H1 (cell line): ENCODE measurements around the gene NUDT4B. TPM values are rescaled to one million over a fixed set of nuclear protein-coding genes. Genes with fewer than 3 reads are reported as not detected.
"Not testable (repeated sequence)": the region's sequence is repeated elsewhere in the genome, so short reads cannot be mapped to it uniquely, and the experiment has no call there.

ENCODE experiments used
- CTCF ChIA-PET: fragments of 300-600 bp; sonication (Branson Sonifier 250); formaldehyde crosslinking; loops from one replicate; lab custom pipeline; 2021; ENCODE audit not compliant: partially characterized antibody; lab: Charles Lee
- POLR2A ChIA-PET: fragments of 300-600 bp; sonication (Branson Sonifier 250); formaldehyde crosslinking; loops from one replicate; lab custom pipeline; 2021; ENCODE audit warnings: inconsistent platforms; ENCODE audit not compliant: partially characterized antibody; lab: Charles Lee
- DNase-seq, 2 experiments: peaks; one replicate each; pipeline versions ENCODE4 v3.0.0 to v3.0.0-alpha.2; 2010 to 2022; ENCODE audit warnings: low spot score in 2 of 2, low read depth in 1 of 2, mixed read lengths in 1 of 2
- FAIRE-seq: peaks from 2 replicates; lab custom pipeline; 2011; peaks lifted over from hg19 to GRCh38; lab: Jason Lieb, UNC
- H2AFZ ChIP-seq: 2 replicates; pipeline ENCODE4 v1.8.1; 2012; ENCODE audit warnings: low read length, inconsistent platforms
- H2AK5ac ChIP-seq: 2 replicates; pipeline ENCODE4 v1.6.1; 2013; ENCODE audit warnings: low read depth, low read length
- H2BK120ac ChIP-seq: replicated peaks from 2 replicates; pipeline ENCODE3; 2013; ENCODE audit warnings: low read depth, low read length, inconsistent platforms
- H2BK12ac ChIP-seq: 2 replicates; pipeline ENCODE4 v1.6.1; 2013; ENCODE audit warnings: low read depth, low read length
- H2BK15ac ChIP-seq: 2 replicates; pipeline ENCODE4 v1.6.1; 2013; ENCODE audit warnings: low read length
- H2BK20ac ChIP-seq: 2 replicates; pipeline ENCODE4 v1.6.1; 2013; ENCODE audit warnings: low read length
- H2BK5ac ChIP-seq: 2 replicates; pipeline ENCODE4 v1.6.1; 2013; ENCODE audit warnings: low read depth, low read length
- H3K14ac ChIP-seq: 2 replicates; pipeline ENCODE4 v1.6.1; 2013; ENCODE audit warnings: inconsistent platforms; ENCODE audit not compliant: insufficient read length
- H3K18ac ChIP-seq: 2 replicates; pipeline ENCODE4 v1.6.1; 2013; ENCODE audit warnings: low read length; ENCODE audit errors: extremely low read depth
- H3K23ac ChIP-seq: 2 replicates; pipeline ENCODE4 v1.6.1; 2013; ENCODE audit warnings: inconsistent platforms; ENCODE audit not compliant: insufficient read length
- H3K23me2 ChIP-seq: 2 replicates; pipeline ENCODE4 v1.6.1; 2013; ENCODE audit warnings: low read depth, low read length
- H3K27ac ChIP-seq: 2 replicates; pipeline ENCODE4 v1.6.1; 2011; ENCODE audit warnings: low read depth, low read length, inconsistent platforms
- H3K27me3 ChIP-seq, 4 experiments: replicated peaks in 1 of 4; 1 replicate in 1 of 4; 2 replicates in 3 of 4; pipeline versions ENCODE4 v1.6.1 to v1.8.1; 2011 to 2013; ENCODE audit warnings: low read length in 3 of 4, mild to moderate bottlenecking in 3 of 4, inconsistent platforms in 2 of 4, mixed read lengths in 2 of 4, moderate library complexity in 1 of 4; ENCODE audit not compliant: control insufficient read depth in 3 of 4, insufficient read depth in 3 of 4; ENCODE audit errors: extremely low read depth in 1 of 4
- H3K36me3 ChIP-seq, 4 experiments: 2 replicates each; pipeline versions ENCODE4 v1.6.1 to v1.8.1; 2011 to 2013; ENCODE audit warnings: mild to moderate bottlenecking in 4 of 4, low read length in 3 of 4, moderate library complexity in 2 of 4, control low read depth in 1 of 4, inconsistent platforms in 1 of 4; ENCODE audit not compliant: insufficient read depth in 4 of 4, control insufficient read depth in 2 of 4
- H3K4ac ChIP-seq: replicated peaks from 2 replicates; pipeline ENCODE3; 2013; ENCODE audit warnings: low read length, low read depth, mixed read lengths, inconsistent platforms; ENCODE audit not compliant: insufficient read length
- H3K4me1 ChIP-seq, 4 experiments: replicated peaks in 1 of 4; 1 replicate in 1 of 4; 2 replicates in 3 of 4; pipeline versions ENCODE4 v1.6.1 to v1.8.1; 2011 to 2013; ENCODE audit warnings: low read length in 3 of 4, inconsistent platforms in 2 of 4, mixed read lengths in 1 of 4; ENCODE audit not compliant: insufficient read depth in 4 of 4, control insufficient read depth in 3 of 4
- H3K4me2 ChIP-seq, 2 experiments: 2 replicates each; pipeline versions ENCODE4 v1.6.1 to v1.8.1; 2011 to 2013; ENCODE audit warnings: low read depth in 2 of 2, low read length in 2 of 2, control low read depth in 1 of 2, inconsistent platforms in 1 of 2, mild to moderate bottlenecking in 1 of 2; ENCODE audit not compliant: insufficient read depth in 1 of 2
- H3K4me3 ChIP-seq, 4 experiments: fragments of 200-600, 300-600 bp in 1 of 4; sonication (generic), shearing (Covaris generic), sonication (Bioruptor Twin) in 1 of 4; 2 replicates each; pipeline versions ENCODE4 v1.5.1 to v1.8.1; 2011 to 2016; ENCODE audit warnings: low read length in 4 of 4, low read depth in 3 of 4, control low read depth in 2 of 4, inconsistent platforms in 2 of 4, mild to moderate bottlenecking in 2 of 4, mixed read lengths in 1 of 4, moderate library complexity in 1 of 4; ENCODE audit not compliant: insufficient read depth in 2 of 4; ENCODE audit errors: extremely low read depth in 1 of 4
- H3K56ac ChIP-seq: replicated peaks from 2 replicates; pipeline ENCODE3; 2013; ENCODE audit warnings: low read depth, mild to moderate bottlenecking, mixed read lengths, low read length, inconsistent platforms; ENCODE audit not compliant: insufficient read length
- H3K79me1 ChIP-seq: 2 replicates; pipeline ENCODE4 v1.6.1; 2013; ENCODE audit warnings: low read depth, low read length, control low read depth
- H3K79me2 ChIP-seq, 2 experiments: 2 replicates each; pipeline versions ENCODE4 v1.6.1 to v1.8.1; 2012 to 2013; ENCODE audit warnings: low read length in 2 of 2, mild to moderate bottlenecking in 2 of 2, inconsistent platforms in 1 of 2; ENCODE audit not compliant: insufficient read depth in 2 of 2, control insufficient read depth in 1 of 2
- H3K9ac ChIP-seq, 4 experiments: replicated peaks in 1 of 4; 1 replicate in 1 of 4; 2 replicates in 3 of 4; pipeline versions ENCODE4 v1.6.1 to v1.8.1; 2011 to 2013; ENCODE audit warnings: low read depth in 3 of 4, low read length in 3 of 4, control low read depth in 2 of 4, mild to moderate bottlenecking in 2 of 4, moderate library complexity in 2 of 4, inconsistent platforms in 1 of 4; ENCODE audit errors: extremely low read depth in 1 of 4
- H3K9me3 ChIP-seq, 2 experiments: 2 replicates each; pipeline versions ENCODE4 v1.6.1 to v1.8.1; 2012 to 2013; ENCODE audit warnings: mild to moderate bottlenecking in 2 of 2, moderate library complexity in 2 of 2, control low read depth in 1 of 2, inconsistent platforms in 1 of 2, low read depth in 1 of 2, low read length in 1 of 2, mixed read lengths in 1 of 2; ENCODE audit not compliant: insufficient read depth in 2 of 2
- H4K20me1 ChIP-seq, 2 experiments: replicated peaks in 1 of 2; 2 replicates each; pipeline versions ENCODE3 to v1.8.1; 2011 to 2013; ENCODE audit warnings: inconsistent platforms in 2 of 2, low read length in 2 of 2, mild to moderate bottlenecking in 1 of 2; ENCODE audit not compliant: insufficient read depth in 2 of 2, control insufficient read depth in 1 of 2
- H4K5ac ChIP-seq: 2 replicates; pipeline ENCODE4 v1.6.1; 2013; ENCODE audit warnings: low read length, low read depth, mixed read lengths, inconsistent platforms; ENCODE audit not compliant: insufficient read length
- H4K8ac ChIP-seq: 2 replicates; pipeline ENCODE4 v1.8.0; 2013; ENCODE audit warnings: mild to moderate bottlenecking, moderate library complexity, low read length, inconsistent platforms; ENCODE audit not compliant: insufficient read depth; ENCODE audit errors: extremely low read depth
- H4K91ac ChIP-seq: replicated peaks from 2 replicates; pipeline ENCODE3; 2013; ENCODE audit warnings: low read length, mixed read lengths, inconsistent platforms; ENCODE audit not compliant: insufficient read length
- WGBS, 2 experiments: shearing (Covaris generic) in 1 of 2; methylation state at CpG; one replicate each; pipeline versions ENCODE4 v1.1.6 to v1.1.7; 2013 to 2015; ENCODE audit warnings: low lambda C conversion rate in 2 of 2, mixed read lengths in 2 of 2, inconsistent platforms in 1 of 2, low coverage in 1 of 2, missing lambda C conversion rate in 1 of 2; ENCODE audit not compliant: insufficient replicate concordance in 2 of 2, insufficient coverage in 1 of 2, insufficient read length in 1 of 2; ENCODE audit errors: extremely low coverage in 1 of 2, missing lambda C conversion rate in 1 of 2; 5-methylcytosine and 5-hydroxymethylcytosine counted together
- polyA plus RNA-seq, 7 experiments: library from polyadenylated mRNA; depleted of rRNA in 3 of 7; stranded (reverse) in 5 of 7; unstranded in 2 of 7; fragments of >200 nt in 5 of 7; fragments of 200-250 nt in 2 of 7; gene quantifications; 1 replicate in 5 of 7; 2 replicates in 1 of 7; 4 replicates in 1 of 7; pipeline versions ENCODE4 v1.2.1 to v1.2.3, GENCODE V29; 2011 to 2013; ENCODE audit warnings: missing spikeins in 2 of 7, mixed read lengths in 2 of 7
- total RNA-seq: library from RNA; stranded (reverse); fragmentation: NEBNext Ultra II Directional; extraction: Animal tissue kit (Norgen Biotek cat#: 25700); gene quantifications from 2 replicates; pipeline ENCODE4 v1.2.1, GENCODE V29; 2021

The NUDT4B gene
- total and polyA plus RNA-seq, 2 of the 8 experiments (the other 6 are each of a cell fraction or from before 2014, with no cell fraction given), result 11.0 TPM; not detected in 1

DNA sequence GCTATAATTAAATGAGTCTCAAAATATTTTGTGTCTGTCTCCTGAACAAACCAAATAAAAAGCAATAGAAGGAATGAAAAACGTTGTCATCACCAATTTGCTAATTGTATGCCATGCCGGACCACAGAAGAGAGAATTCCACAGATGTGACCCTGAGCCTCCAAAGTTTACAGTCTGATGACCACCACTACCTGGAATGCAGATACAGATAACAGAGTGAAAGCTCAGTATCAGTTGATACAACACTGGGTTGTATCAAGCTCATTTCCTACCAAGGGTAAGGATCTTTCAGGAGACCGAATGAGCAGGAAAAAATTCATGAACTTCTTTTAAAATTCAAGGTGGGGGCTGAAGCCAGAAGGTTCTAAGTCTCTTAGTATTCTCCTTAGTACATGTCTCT lies 25.1 kb upstream of the NUDT4B start:
- H3K4me3 ChIP-seq, H3K27me3 ChIP-seq, H3K9ac ChIP-seq, CTCF ChIA-PET, FAIRE-seq, H3K23ac ChIP-seq, H2AK5ac ChIP-seq, DNase-seq, H3K79me2 ChIP-seq, H2AFZ ChIP-seq, H3K23me2 ChIP-seq, H3K4ac ChIP-seq, H3K27ac ChIP-seq, H2BK12ac ChIP-seq, H4K5ac ChIP-seq, H2BK120ac ChIP-seq, H3K18ac ChIP-seq, H3K79me1 ChIP-seq, H4K20me1 ChIP-seq, H3K36me3 ChIP-seq, H2BK5ac ChIP-seq, POLR2A ChIA-PET, H3K4me2 ChIP-seq, H3K14ac ChIP-seq, H3K56ac ChIP-seq, H3K4me1 ChIP-seq, H2BK20ac ChIP-seq, H2BK15ac ChIP-seq, H4K91ac ChIP-seq, H3K9me3 ChIP-seq, H4K8ac ChIP-seq: not testable (repeated sequence)
- WGBS, 2 experiments, result no CpG with 5 or more reads among the region's 3 CpGs

DNA sequence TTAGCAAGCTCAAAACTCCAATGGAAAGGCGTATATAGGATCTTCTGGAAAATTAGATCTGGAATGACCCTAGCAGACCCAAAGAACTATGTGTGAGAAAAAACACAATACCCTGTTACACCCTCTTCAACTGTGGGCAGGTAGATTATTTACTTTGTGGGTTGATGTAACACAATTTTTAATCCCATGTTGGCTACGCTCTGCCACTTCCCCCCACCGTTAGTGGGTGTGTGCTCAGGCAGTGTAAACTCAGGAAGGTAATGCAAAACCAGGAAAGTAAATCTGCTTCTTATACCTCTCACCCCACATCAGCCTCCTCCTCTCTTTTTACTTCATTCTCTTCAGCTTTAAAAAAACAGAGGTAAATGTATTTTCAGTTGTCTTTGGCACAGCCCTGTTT lies 23.7 kb upstream of the NUDT4B start:
- H3K9me3 ChIP-seq, H3K14ac ChIP-seq, POLR2A ChIA-PET, H3K56ac ChIP-seq, H3K27ac ChIP-seq, H2AK5ac ChIP-seq, H2BK20ac ChIP-seq, H3K4ac ChIP-seq, H3K79me1 ChIP-seq, H3K4me3 ChIP-seq, H3K9ac ChIP-seq, H3K23ac ChIP-seq, H4K20me1 ChIP-seq, H2AFZ ChIP-seq, H4K5ac ChIP-seq, H3K27me3 ChIP-seq, H3K36me3 ChIP-seq, DNase-seq, H3K18ac ChIP-seq, FAIRE-seq, H4K91ac ChIP-seq, H3K4me2 ChIP-seq, H4K8ac ChIP-seq, H3K4me1 ChIP-seq, H2BK12ac ChIP-seq, H3K23me2 ChIP-seq, H2BK15ac ChIP-seq, H2BK5ac ChIP-seq, CTCF ChIA-PET, H3K79me2 ChIP-seq, H2BK120ac ChIP-seq: not testable (repeated sequence)
- WGBS, 2 experiments, result no CpG with 5 or more reads among the region's 3 CpGs
